ENCODE results near the gene SIGLEC8. TPM values are rescaled to one million over a fixed set of nuclear protein-coding genes. Genes with fewer than 3 reads are reported as not detected.
A peak's percentile ranks its signal among the peaks of the same experiment; 100 is the strongest.

SIGLEC8 gene
- total and polyA plus RNA-seq, 9 of the 15 experiments (the other 6 are each of a cell fraction or from before 2014, with no cell fraction given), result 0.04 to 0.65 (median 0.39) TPM

GRCh38 chr19:51467864-51468544 is 9.8 kb upstream of the SIGLEC8 start (continued):
- no peak for TF ChIP-seq PURB (CRISPR knock-in tag; IDR thresholded peaks at IDR 0.05; ENCODE audit: low read depth)
- no peak for TF ChIP-seq U2AF2 (optimal IDR thresholded peaks at IDR 0.05; ENCODE audit: low read depth, low read length)
- peak; percentile 94 for TF ChIP-seq TAF9B (IDR thresholded peaks at IDR 0.05; ENCODE audit: partially characterized antibody)
- no peak for TF ChIP-seq NR2C2 (CRISPR knock-in tag; IDR thresholded peaks at IDR 0.05)
- TF ChIP-seq NR2C2 (tag; IDR thresholded peaks at IDR 0.05), result peak; percentile 28; the same call in 1 of the 2 replicates
- no peak for TF ChIP-seq MITF (IDR thresholded peaks at IDR 0.05)
- TF ChIP-seq ZNF436 (CRISPR knock-in tag; IDR thresholded peaks at IDR 0.05), result no peak
- no peak for TF ChIP-seq SMAD2 (IDR thresholded peaks at IDR 0.05; ENCODE audit: low read depth, low read length)
- TF ChIP-seq ZNF717 (CRISPR knock-in tag; IDR thresholded peaks at IDR 0.05), result no peak
- TF ChIP-seq DEAF1 (CRISPR knock-in tag; IDR thresholded peaks at IDR 0.05), result no peak
- no peak for TF ChIP-seq DMBX1 (CRISPR knock-in tag; IDR thresholded peaks at IDR 0.05; ENCODE audit: borderline replicate concordance)
- no peak for TF ChIP-seq NR4A1 (CRISPR knock-in tag; IDR thresholded peaks at IDR 0.05)
- TF ChIP-seq NR4A1 (tag; IDR thresholded peaks at IDR 0.05), result no peak; the same call in 1 of the 2 replicates
- TF ChIP-seq TRIM25 (IDR thresholded peaks at IDR 0.05; ENCODE audit: borderline replicate concordance), result 0 out of 2 replicates have a peak, but pooled peaks have one; percentile 9
- no peak for TF ChIP-seq ZNF174 (CRISPR knock-in tag; IDR thresholded peaks at IDR 0.05)
- TF ChIP-seq ZNF507 (tag; conservative IDR thresholded peaks at IDR 0.05), result no peak
- no peak for TF ChIP-seq MCM3 (IDR thresholded peaks at IDR 0.05)

Data from K562 (cell line).